H1 (cell line): ENCODE data around the gene CHST8. TPM values are rescaled to one million over a fixed set of nuclear protein-coding genes. Genes with fewer than 3 reads are reported as not detected.

Experiments
- CTCF ChIA-PET: fragments of 300-600 bp; sonication (Branson Sonifier 250); formaldehyde crosslinking; loops from one replicate; lab custom pipeline; 2021; ENCODE audit not compliant: partially characterized antibody; lab: Charles Lee
- POLR2A ChIA-PET: fragments of 300-600 bp; sonication (Branson Sonifier 250); formaldehyde crosslinking; loops from one replicate; lab custom pipeline; 2021; ENCODE audit warnings: inconsistent platforms; ENCODE audit not compliant: partially characterized antibody; lab: Charles Lee
- DNase-seq, 2 experiments: peaks; one replicate each; pipeline versions ENCODE4 v3.0.0 to v3.0.0-alpha.2; 2010 to 2022; ENCODE audit warnings: low spot score in 2 of 2, low read depth in 1 of 2, mixed read lengths in 1 of 2
- FAIRE-seq: peaks from 2 replicates; lab custom pipeline; 2011; peaks lifted over from hg19 to GRCh38; lab: Jason Lieb, UNC
- H2AFZ ChIP-seq: 2 replicates; pipeline ENCODE4 v1.8.1; 2012; ENCODE audit warnings: low read length, inconsistent platforms
- H2AK5ac ChIP-seq: 2 replicates; pipeline ENCODE4 v1.6.1; 2013; ENCODE audit warnings: low read depth, low read length
- H2BK120ac ChIP-seq: replicated peaks from 2 replicates; pipeline ENCODE3; 2013; ENCODE audit warnings: low read depth, low read length, inconsistent platforms
- H2BK12ac ChIP-seq: 2 replicates; pipeline ENCODE4 v1.6.1; 2013; ENCODE audit warnings: low read depth, low read length
- H2BK15ac ChIP-seq: 2 replicates; pipeline ENCODE4 v1.6.1; 2013; ENCODE audit warnings: low read length
- H2BK20ac ChIP-seq: 2 replicates; pipeline ENCODE4 v1.6.1; 2013; ENCODE audit warnings: low read length
- H2BK5ac ChIP-seq: 2 replicates; pipeline ENCODE4 v1.6.1; 2013; ENCODE audit warnings: low read depth, low read length
- H3K14ac ChIP-seq: 2 replicates; pipeline ENCODE4 v1.6.1; 2013; ENCODE audit warnings: inconsistent platforms; ENCODE audit not compliant: insufficient read length
- H3K18ac ChIP-seq: 2 replicates; pipeline ENCODE4 v1.6.1; 2013; ENCODE audit warnings: low read length; ENCODE audit errors: extremely low read depth
- H3K23ac ChIP-seq: 2 replicates; pipeline ENCODE4 v1.6.1; 2013; ENCODE audit warnings: inconsistent platforms; ENCODE audit not compliant: insufficient read length
- H3K23me2 ChIP-seq: 2 replicates; pipeline ENCODE4 v1.6.1; 2013; ENCODE audit warnings: low read depth, low read length
- H3K27ac ChIP-seq: 2 replicates; pipeline ENCODE4 v1.6.1; 2011; ENCODE audit warnings: low read depth, low read length, inconsistent platforms
- H3K27me3 ChIP-seq, 4 experiments: replicated peaks in 1 of 4; 1 replicate in 1 of 4; 2 replicates in 3 of 4; pipeline versions ENCODE4 v1.6.1 to v1.8.1; 2011 to 2013; ENCODE audit warnings: low read length in 3 of 4, mild to moderate bottlenecking in 3 of 4, inconsistent platforms in 2 of 4, mixed read lengths in 2 of 4, moderate library complexity in 1 of 4; ENCODE audit not compliant: control insufficient read depth in 3 of 4, insufficient read depth in 3 of 4; ENCODE audit errors: extremely low read depth in 1 of 4
- H3K36me3 ChIP-seq, 4 experiments: 2 replicates each; pipeline versions ENCODE4 v1.6.1 to v1.8.1; 2011 to 2013; ENCODE audit warnings: mild to moderate bottlenecking in 4 of 4, low read length in 3 of 4, moderate library complexity in 2 of 4, control low read depth in 1 of 4, inconsistent platforms in 1 of 4; ENCODE audit not compliant: insufficient read depth in 4 of 4, control insufficient read depth in 2 of 4
- H3K4ac ChIP-seq: replicated peaks from 2 replicates; pipeline ENCODE3; 2013; ENCODE audit warnings: low read length, low read depth, mixed read lengths, inconsistent platforms; ENCODE audit not compliant: insufficient read length
- H3K4me1 ChIP-seq, 4 experiments: replicated peaks in 1 of 4; 1 replicate in 1 of 4; 2 replicates in 3 of 4; pipeline versions ENCODE4 v1.6.1 to v1.8.1; 2011 to 2013; ENCODE audit warnings: low read length in 3 of 4, inconsistent platforms in 2 of 4, mixed read lengths in 1 of 4; ENCODE audit not compliant: insufficient read depth in 4 of 4, control insufficient read depth in 3 of 4
- H3K4me2 ChIP-seq, 2 experiments: 2 replicates each; pipeline versions ENCODE4 v1.6.1 to v1.8.1; 2011 to 2013; ENCODE audit warnings: low read depth in 2 of 2, low read length in 2 of 2, control low read depth in 1 of 2, inconsistent platforms in 1 of 2, mild to moderate bottlenecking in 1 of 2; ENCODE audit not compliant: insufficient read depth in 1 of 2
- H3K4me3 ChIP-seq, 4 experiments: fragments of 200-600, 300-600 bp in 1 of 4; sonication (generic), shearing (Covaris generic), sonication (Bioruptor Twin) in 1 of 4; 2 replicates each; pipeline versions ENCODE4 v1.5.1 to v1.8.1; 2011 to 2016; ENCODE audit warnings: low read length in 4 of 4, low read depth in 3 of 4, control low read depth in 2 of 4, inconsistent platforms in 2 of 4, mild to moderate bottlenecking in 2 of 4, mixed read lengths in 1 of 4, moderate library complexity in 1 of 4; ENCODE audit not compliant: insufficient read depth in 2 of 4; ENCODE audit errors: extremely low read depth in 1 of 4
- H3K56ac ChIP-seq: replicated peaks from 2 replicates; pipeline ENCODE3; 2013; ENCODE audit warnings: low read depth, mild to moderate bottlenecking, mixed read lengths, low read length, inconsistent platforms; ENCODE audit not compliant: insufficient read length
- H3K79me1 ChIP-seq: 2 replicates; pipeline ENCODE4 v1.6.1; 2013; ENCODE audit warnings: low read depth, low read length, control low read depth
- H3K79me2 ChIP-seq, 2 experiments: 2 replicates each; pipeline versions ENCODE4 v1.6.1 to v1.8.1; 2012 to 2013; ENCODE audit warnings: low read length in 2 of 2, mild to moderate bottlenecking in 2 of 2, inconsistent platforms in 1 of 2; ENCODE audit not compliant: insufficient read depth in 2 of 2, control insufficient read depth in 1 of 2
- H3K9ac ChIP-seq, 4 experiments: replicated peaks in 1 of 4; 1 replicate in 1 of 4; 2 replicates in 3 of 4; pipeline versions ENCODE4 v1.6.1 to v1.8.1; 2011 to 2013; ENCODE audit warnings: low read depth in 3 of 4, low read length in 3 of 4, control low read depth in 2 of 4, mild to moderate bottlenecking in 2 of 4, moderate library complexity in 2 of 4, inconsistent platforms in 1 of 4; ENCODE audit errors: extremely low read depth in 1 of 4
- H3K9me3 ChIP-seq, 2 experiments: 2 replicates each; pipeline versions ENCODE4 v1.6.1 to v1.8.1; 2012 to 2013; ENCODE audit warnings: mild to moderate bottlenecking in 2 of 2, moderate library complexity in 2 of 2, control low read depth in 1 of 2, inconsistent platforms in 1 of 2, low read depth in 1 of 2, low read length in 1 of 2, mixed read lengths in 1 of 2; ENCODE audit not compliant: insufficient read depth in 2 of 2
- H4K20me1 ChIP-seq, 2 experiments: replicated peaks in 1 of 2; 2 replicates each; pipeline versions ENCODE3 to v1.8.1; 2011 to 2013; ENCODE audit warnings: inconsistent platforms in 2 of 2, low read length in 2 of 2, mild to moderate bottlenecking in 1 of 2; ENCODE audit not compliant: insufficient read depth in 2 of 2, control insufficient read depth in 1 of 2
- H4K5ac ChIP-seq: 2 replicates; pipeline ENCODE4 v1.6.1; 2013; ENCODE audit warnings: low read length, low read depth, mixed read lengths, inconsistent platforms; ENCODE audit not compliant: insufficient read length
- H4K8ac ChIP-seq: 2 replicates; pipeline ENCODE4 v1.8.0; 2013; ENCODE audit warnings: mild to moderate bottlenecking, moderate library complexity, low read length, inconsistent platforms; ENCODE audit not compliant: insufficient read depth; ENCODE audit errors: extremely low read depth
- H4K91ac ChIP-seq: replicated peaks from 2 replicates; pipeline ENCODE3; 2013; ENCODE audit warnings: low read length, mixed read lengths, inconsistent platforms; ENCODE audit not compliant: insufficient read length
- BCL11A ChIP-seq, 2 experiments: IDR thresholded peaks; one replicate each; pipeline ENCODE4 v1.6.1; 2011; ENCODE audit warnings: low read depth in 2 of 2, low read length in 2 of 2, mild to moderate bottlenecking in 2 of 2
- PHF8 ChIP-seq: fragments of 200-600 bp; sonication (generic); conservative IDR thresholded peaks from 2 replicates; pipeline ENCODE4 v1.7.1; 2012; ENCODE audit warnings: low read depth, mild to moderate bottlenecking, inconsistent platforms, low read length, moderate library complexity
- POLR2A ChIP-seq, 2 experiments: IDR thresholded peaks; 1 replicate in 1 of 2; 2 replicates in 1 of 2; pipeline ENCODE4 v1.6.1; 2011; ENCODE audit warnings: low read depth in 2 of 2, low read length in 2 of 2, mild to moderate bottlenecking in 2 of 2; ENCODE audit errors: control extremely low read depth in 1 of 2
- TAF7 ChIP-seq: optimal IDR thresholded peaks from 2 replicates; pipeline ENCODE3; 2011; ENCODE audit warnings: low read depth, mild to moderate bottlenecking, inconsistent platforms, low read length, moderate library complexity, borderline replicate concordance
- TBP ChIP-seq: IDR thresholded peaks from 2 replicates; pipeline ENCODE4 v1.6.1; 2011; ENCODE audit warnings: low read depth, low read length, improper control_type of control experiment
- WGBS, 2 experiments: shearing (Covaris generic) in 1 of 2; methylation state at CpG; one replicate each; pipeline versions ENCODE4 v1.1.6 to v1.1.7; 2013 to 2015; ENCODE audit warnings: low lambda C conversion rate in 2 of 2, mixed read lengths in 2 of 2, inconsistent platforms in 1 of 2, low coverage in 1 of 2, missing lambda C conversion rate in 1 of 2; ENCODE audit not compliant: insufficient replicate concordance in 2 of 2, insufficient coverage in 1 of 2, insufficient read length in 1 of 2; ENCODE audit errors: extremely low coverage in 1 of 2, missing lambda C conversion rate in 1 of 2; 5-methylcytosine and 5-hydroxymethylcytosine counted together
- polyA plus RNA-seq, 7 experiments: library from polyadenylated mRNA; depleted of rRNA in 3 of 7; stranded (reverse) in 5 of 7; unstranded in 2 of 7; fragments of >200 nt in 5 of 7; fragments of 200-250 nt in 2 of 7; gene quantifications; 1 replicate in 5 of 7; 2 replicates in 1 of 7; 4 replicates in 1 of 7; pipeline versions ENCODE4 v1.2.1 to v1.2.3, GENCODE V29; 2011 to 2013; ENCODE audit warnings: missing spikeins in 2 of 7, mixed read lengths in 2 of 7
- total RNA-seq: library from RNA; stranded (reverse); fragmentation: NEBNext Ultra II Directional; extraction: Animal tissue kit (Norgen Biotek cat#: 25700); gene quantifications from 2 replicates; pipeline ENCODE4 v1.2.1, GENCODE V29; 2021

The CHST8 gene
- total and polyA plus RNA-seq, 2 of the 8 experiments (the other 6 are each of a cell fraction or from before 2014, with no cell fraction given), result 10.8 to 28.2 TPM

- Histone ChIP-seq H2AFZ (no peak within 1 kb of the TSS; the same call in 1 of the 2 replicates), H3K18ac (peak within 1 kb of the TSS; percentile 81), H4K20me1 (peaks cover 0 to 2% of the 10 kb centered on the region in 2 experiments), H3K9ac (peak within 1 kb of the TSS; percentile 81 to 93 (median 84)), H3K4me1 (peaks cover 7 to 18% (median 16%) of the 10 kb centered on the region in 4 experiments), H2AK5ac (no peak within 1 kb of the TSS), H3K14ac (no peak within 1 kb of the TSS), H3K4me3 (peak within 1 kb of the TSS; percentile 64 to 96 (median 92)), H3K27me3 (no peaks in the 10 kb centered on the region; a peak in 2 of 7 replicates), H3K56ac (peak within 1 kb of the TSS; percentile 94), H2BK12ac (0 out of 2 replicates have a peak within 1 kb of the TSS, but pooled peaks have one; percentile 9), H2BK15ac (no peak within 1 kb of the TSS), H4K8ac (peak within 1 kb of the TSS; percentile 95), H3K27ac (peak within 1 kb of the TSS; percentile 92), H2BK5ac (peak within 1 kb of the TSS; percentile 88), H2BK120ac (no peak within 1 kb of the TSS)
- peak in 1 of 2 experiments; percentile 84 for DNase-seq
- ChIA-PET POLR2A (interaction anchor here (0.5 to 4.7 kb wide), 16 partner anchors 8 to 376 kb away, joined by 3 to 40 read pairs (median 4); partner anchors contain the start of gene LSM14A), CTCF (interaction anchor here (1.0 to 1.7 kb wide), 5 partner anchors 11 to 300 kb away, joined by 3 to 5 read pairs (median 3); no protein-coding TSS in a partner anchor)
- 1% methylated on average over 17 of the region's 92 CpGs; no CpG with 5 or more reads in 1 of the 2 experiments for WGBS, 2 experiments
- TF ChIP-seq POLR2A (IDR thresholded peaks at IDR 0.05; ENCODE audit: control extremely low read depth in 1 of 2, low read depth in 2 of 2, low read length in 2 of 2) (peak; percentile 1 to 45; a peak in 1 of 3 replicates), PHF8 (peak; percentile 52; the same call in 1 of the 2 replicates), TAF7 (peak; percentile 43), BCL11A (IDR thresholded peaks at IDR 0.05; ENCODE audit: low read depth in 2 of 2, low read length in 2 of 2) (no peak), TBP (no peak)
- TF ChIP-seq, all 59 proteins: peak for 3
- Histone ChIP-seq H4K5ac (peak within 1 kb of the TSS; percentile 81), H3K79me2 (peaks cover 0 to 13% of the 10 kb centered on the region in 2 experiments; a peak in 1 of 4 replicates), H3K4ac (peak within 1 kb of the TSS; percentile 80), H3K23me2 (peaks cover 10% of the 10 kb centered on the region), H3K23ac (no peak within 1 kb of the TSS), H3K9me3 (no peaks in the 10 kb centered on the region), H2BK20ac (no peak within 1 kb of the TSS), H3K79me1 (0 out of 2 replicates have a peak, but pooled peaks cover 3% of the 10 kb centered on the region), H4K91ac (peak within 1 kb of the TSS; percentile 26), H3K36me3 (peaks cover 0 to 4% (median 2%) of the 10 kb centered on the region in 4 experiments; a peak in 5 of 8 replicates), H3K4me2 (peak within 1 kb of the TSS; percentile 81 to 84)
- no peak for FAIRE-seq
These were observed 174.6 kb downstream of the CHST8 start, which contains the start of gene KCTD15 for GRCh38 chr19:33796164-33796875. TSS of gene KCTD15 (plus strand) at chr19:33796870. CDS start at chr19:33800455, 3,585 bp downstream.
